Measurements from ENCODE around the gene GPRC5D. TPM values are rescaled to one million over a fixed set of nuclear protein-coding genes. Genes with fewer than 3 reads are reported as not detected.

The GPRC5D gene
- total RNA-seq, 3 donors from 2014 or later, result not detected

GRCh38 chr12:12958886-12959285, 6.9 kb upstream of the GPRC5D start:
- intact Hi-C loops (cut with DNase I; ENCODE audit: low total_unique reads), result no loop called here
- TF ChIP-seq CTCF (IDR thresholded peaks at IDR 0.05), result no peak
- no peak for TF ChIP-seq POLR2AphosphoS5 (IDR thresholded peaks at IDR 0.05)
- no peak for TF ChIP-seq POLR2A (IDR thresholded peaks at IDR 0.05)

GRCh38 chr12:12954878-12955625, 3.1 kb upstream of the GPRC5D start:
- H3K27me3 ChIP-seq, result no peaks in the 10 kb centered on the region
- no peaks in the 10 kb centered on the region for H3K9me3 ChIP-seq
- H3K4me1 ChIP-seq, result no peaks in the 10 kb centered on the region
- intact Hi-C loops (cut with DNase I; ENCODE audit: low total_unique reads), result no loop called here
- no peak overlapping the region for H3K4me3 ChIP-seq
- TF ChIP-seq CTCF (IDR thresholded peaks at IDR 0.05) (no peak), POLR2A (IDR thresholded peaks at IDR 0.05) (no peak), POLR2AphosphoS5 (IDR thresholded peaks at IDR 0.05) (no peak)
- no peak for DNase-seq (ENCODE audit: low spot score in 2 of 2)
- no peaks in the 10 kb centered on the region for H3K36me3 ChIP-seq
- no peak overlapping the region for H3K27ac ChIP-seq

More at GRCh38 chr12:12958886-12959285, 6.9 kb upstream of the GPRC5D start:
- Histone ChIP-seq H3K27me3 (no peaks in the 10 kb centered on the region), H3K27ac (no peak overlapping the region), H3K36me3 (no peaks in the 10 kb centered on the region), H3K9me3 (no peaks in the 10 kb centered on the region), H3K4me3 (no peak overlapping the region), H3K4me1 (no peaks in the 10 kb centered on the region)
- no peak for DNase-seq (ENCODE audit: low spot score in 2 of 2)

- no peak for TF ChIP-seq POLR2AphosphoS5 (IDR thresholded peaks at IDR 0.05)
- TF ChIP-seq CTCF (IDR thresholded peaks at IDR 0.05), result no peak
- no peak for TF ChIP-seq POLR2A (IDR thresholded peaks at IDR 0.05)
Measured at GRCh38 chr12:12954356-12954755, 2.4 kb upstream of the GPRC5D start.

GRCh38 chr12:12951504-12951903, 466 bp downstream of the GPRC5D start:
- intact Hi-C loops (cut with DNase I; ENCODE audit: low total_unique reads), result no loop called here
- no peaks in the 10 kb centered on the region for H3K9me3 ChIP-seq
- H3K27me3 ChIP-seq, result no peaks in the 10 kb centered on the region
- H3K4me1 ChIP-seq, result no peaks in the 10 kb centered on the region
- H3K36me3 ChIP-seq, result no peaks in the 10 kb centered on the region
- TF ChIP-seq POLR2AphosphoS5 (IDR thresholded peaks at IDR 0.05) (no peak), POLR2A (IDR thresholded peaks at IDR 0.05) (no peak), CTCF (IDR thresholded peaks at IDR 0.05) (no peak)
- no peak overlapping the region for H3K27ac ChIP-seq
- no peak overlapping the region for H3K4me3 ChIP-seq
- no peak for DNase-seq (ENCODE audit: low spot score in 2 of 2)

More at GRCh38 chr12:12954356-12954755, 2.4 kb upstream of the GPRC5D start:
- Histone ChIP-seq H3K36me3 (no peaks in the 10 kb centered on the region), H3K4me3 (no peak overlapping the region), H3K4me1 (no peaks in the 10 kb centered on the region), H3K27ac (no peak overlapping the region), H3K9me3 (no peaks in the 10 kb centered on the region), H3K27me3 (no peaks in the 10 kb centered on the region)
- no peak for DNase-seq (ENCODE audit: low spot score in 2 of 2)
- intact Hi-C loops (cut with DNase I; ENCODE audit: low total_unique reads), result no loop called here

- intact Hi-C loops (cut with DNase I; ENCODE audit: low total_unique reads), result no loop called here
- Histone ChIP-seq H3K9me3 (no peaks in the 10 kb centered on the region), H3K27ac (no peak overlapping the region), H3K4me3 (no peak overlapping the region), H3K4me1 (no peaks in the 10 kb centered on the region), H3K27me3 (no peaks in the 10 kb centered on the region), H3K36me3 (no peaks in the 10 kb centered on the region)
- no peak for DNase-seq (ENCODE audit: low spot score in 2 of 2)
- TF ChIP-seq CTCF (IDR thresholded peaks at IDR 0.05), result no peak
- TF ChIP-seq POLR2A (IDR thresholded peaks at IDR 0.05), result no peak
- TF ChIP-seq POLR2AphosphoS5 (IDR thresholded peaks at IDR 0.05), result no peak
Measured at GRCh38 chr12:12947902-12948301, 4.1 kb downstream of the GPRC5D start.
